IPS-18a (cell line): ENCODE data around the gene MTOR.

Experiments
- H3K27ac ChIP-seq: one replicate; pipeline ENCODE4 v1.5.1; 2013; ENCODE audit warnings: low read length
- H3K27me3 ChIP-seq: one replicate; pipeline ENCODE4 v1.6.1; 2013; ENCODE audit warnings: mild to moderate bottlenecking, low read length; ENCODE audit not compliant: control insufficient read depth, insufficient read depth
- H3K36me3 ChIP-seq: one replicate; pipeline ENCODE4 v1.6.1; 2013; ENCODE audit warnings: low read depth, low read length; ENCODE audit not compliant: control insufficient read depth
- H3K4me1 ChIP-seq: one replicate; pipeline ENCODE4 v1.6.1; 2013; ENCODE audit warnings: low read depth, low read length; ENCODE audit not compliant: control insufficient read depth
- H3K4me3 ChIP-seq: one replicate; pipeline ENCODE4 v1.5.1; 2013; ENCODE audit warnings: low read length
- H3K9ac ChIP-seq: one replicate; pipeline ENCODE4 v1.6.1; 2013; ENCODE audit warnings: mild to moderate bottlenecking, low read length, moderate library complexity
- H3K9me3 ChIP-seq: one replicate; pipeline ENCODE4 v1.6.1; 2013; ENCODE audit warnings: low read depth, low read length; ENCODE audit not compliant: control insufficient read depth

Gene MTOR

GRCh38 chr1:11245904-11246719 lies 16.2 kb downstream of the MTOR start:
- Histone ChIP-seq H3K9ac (no peak overlapping the region), H3K27ac (no peak overlapping the region), H3K4me1 (no peaks in the 10 kb centered on the region), H3K36me3 (peaks cover 62% of the 10 kb centered on the region), H3K4me3 (no peak overlapping the region), H3K9me3 (no peaks in the 10 kb centered on the region), H3K27me3 (no peaks in the 10 kb centered on the region)

- H3K9ac ChIP-seq: no peak overlapping the region
- H3K9me3 ChIP-seq: no peaks in the 10 kb centered on the region
- H3K4me3 ChIP-seq: no peak overlapping the region
- H3K27me3 ChIP-seq: no peaks in the 10 kb centered on the region
- H3K4me1 ChIP-seq: no peaks in the 10 kb centered on the region
- H3K36me3 ChIP-seq: peaks cover 60% of the 10 kb centered on the region
- H3K27ac ChIP-seq: no peak overlapping the region
These were observed 17.1 kb downstream of the MTOR start for GRCh38 chr1:11245248-11245647.

GRCh38 chr1:11238311-11238710 lies 24.0 kb downstream of the MTOR start:
- no peaks in the 10 kb centered on the region for H3K4me1 ChIP-seq
- no peak overlapping the region for H3K4me3 ChIP-seq
- no peak overlapping the region for H3K9ac ChIP-seq
- no peaks in the 10 kb centered on the region for H3K9me3 ChIP-seq
- H3K36me3 ChIP-seq: peaks cover 84% of the 10 kb centered on the region
- no peak overlapping the region for H3K27ac ChIP-seq
- no peaks in the 10 kb centered on the region for H3K27me3 ChIP-seq

GRCh38 chr1:11237356-11237755 lies 25.0 kb downstream of the MTOR start:
- peaks cover 82% of the 10 kb centered on the region for H3K36me3 ChIP-seq
- H3K9ac ChIP-seq: no peak overlapping the region
- H3K9me3 ChIP-seq: no peaks in the 10 kb centered on the region
- H3K4me1 ChIP-seq: no peaks in the 10 kb centered on the region
- no peaks in the 10 kb centered on the region for H3K27me3 ChIP-seq
- H3K4me3 ChIP-seq: no peak overlapping the region
- H3K27ac ChIP-seq: no peak overlapping the region

- Histone ChIP-seq H3K4me1 (no peaks in the 10 kb centered on the region), H3K27me3 (no peaks in the 10 kb centered on the region), H3K4me3 (no peak overlapping the region), H3K9me3 (no peaks in the 10 kb centered on the region), H3K27ac (no peak overlapping the region), H3K9ac (no peak overlapping the region), H3K36me3 (peaks cover 93% of the 10 kb centered on the region)
These were observed 29.1 kb downstream of the MTOR start for GRCh38 chr1:11233208-11233607.

GRCh38 chr1:11229203-11229602 lies 33.1 kb downstream of the MTOR start:
- Histone ChIP-seq H3K4me1 (no peaks in the 10 kb centered on the region), H3K4me3 (no peak overlapping the region), H3K36me3 (peaks cover 83% of the 10 kb centered on the region), H3K27ac (no peak overlapping the region), H3K9me3 (no peaks in the 10 kb centered on the region), H3K9ac (no peak overlapping the region), H3K27me3 (no peaks in the 10 kb centered on the region)

- Histone ChIP-seq H3K27me3 (no peaks in the 10 kb centered on the region), H3K9ac (no peak overlapping the region), H3K36me3 (peaks cover 68% of the 10 kb centered on the region), H3K27ac (no peak overlapping the region), H3K4me1 (no peaks in the 10 kb centered on the region), H3K4me3 (no peak overlapping the region), H3K9me3 (no peaks in the 10 kb centered on the region)
These were observed 35.0 kb downstream of the MTOR start for GRCh38 chr1:11227106-11228077.

GRCh38 chr1:11216074-11216473 lies 46.3 kb downstream of the MTOR start:
- H3K27ac ChIP-seq: no peak overlapping the region
- H3K4me1 ChIP-seq: no peaks in the 10 kb centered on the region
- no peaks in the 10 kb centered on the region for H3K9me3 ChIP-seq
- no peaks in the 10 kb centered on the region for H3K27me3 ChIP-seq
- H3K4me3 ChIP-seq: no peak overlapping the region
- no peak overlapping the region for H3K9ac ChIP-seq
- peaks cover 78% of the 10 kb centered on the region for H3K36me3 ChIP-seq

GRCh38 chr1:11215381-11216005 lies 46.9 kb downstream of the MTOR start:
- Histone ChIP-seq H3K27ac (no peak overlapping the region), H3K4me3 (no peak overlapping the region), H3K4me1 (no peaks in the 10 kb centered on the region), H3K27me3 (no peaks in the 10 kb centered on the region), H3K9me3 (no peaks in the 10 kb centered on the region), H3K9ac (no peak overlapping the region), H3K36me3 (peaks cover 84% of the 10 kb centered on the region)

- no peak overlapping the region for H3K4me3 ChIP-seq
- H3K4me1 ChIP-seq: no peaks in the 10 kb centered on the region
- no peak overlapping the region for H3K9ac ChIP-seq
- H3K27ac ChIP-seq: no peak overlapping the region
- H3K9me3 ChIP-seq: no peaks in the 10 kb centered on the region
- H3K27me3 ChIP-seq: no peaks in the 10 kb centered on the region
- H3K36me3 ChIP-seq: peaks cover 88% of the 10 kb centered on the region
These were observed 47.5 kb downstream of the MTOR start for GRCh38 chr1:11214698-11215380.
